Hepatocyte (in vitro differentiated cells): ENCODE results near the gene CCDC89. TPM values are rescaled to one million over a fixed set of nuclear protein-coding genes. Genes with fewer than 3 reads are reported as not detected.

Source experiments
- DNase-seq: peaks from one replicate; pipeline ENCODE4 v3.0.0-alpha.2; 2016; ENCODE audit warnings: low spot score
- H2AFZ ChIP-seq: fragments of 200-600 bp; sonication (generic); 2 replicates; pipeline ENCODE4 v1.6.0; 2016; ENCODE audit warnings: antibody characterized with exemption, mild to moderate bottlenecking
- H3K27ac ChIP-seq: fragments of 200-600 bp; sonication (generic); 2 replicates; pipeline ENCODE4 v1.5.1; 2016; ENCODE audit warnings: mild to moderate bottlenecking
- H3K27me3 ChIP-seq: fragments of 200-600 bp; sonication (generic); 2 replicates; pipeline ENCODE4 v1.6.1; 2016
- H3K36me3 ChIP-seq: fragments of 200-600 bp; sonication (generic); replicated peaks from 2 replicates; pipeline ENCODE4 v1.5.1; 2016; ENCODE audit warnings: low read depth; ENCODE audit not compliant: insufficient read depth
- H3K4me1 ChIP-seq: fragments of 200-600 bp; sonication (generic); 2 replicates; pipeline ENCODE4 v1.5.1; 2016; ENCODE audit warnings: mild to moderate bottlenecking, moderate library complexity; ENCODE audit not compliant: insufficient read depth
- H3K4me2 ChIP-seq: fragments of 200-600 bp; sonication (generic); 2 replicates; pipeline ENCODE4 v1.6.0; 2016
- H3K4me3 ChIP-seq: fragments of 200-600 bp; sonication (generic); 2 replicates; pipeline ENCODE4 v1.5.1; 2016; ENCODE audit warnings: mild to moderate bottlenecking
- H3K79me2 ChIP-seq: fragments of 200-600 bp; sonication (generic); 2 replicates; pipeline ENCODE4 v1.6.0; 2017; ENCODE audit warnings: mild to moderate bottlenecking
- H3K9me2 ChIP-seq: fragments of 200-600 bp; sonication (generic); replicated peaks from 2 replicates; pipeline ENCODE4 v1.6.0; 2017; ENCODE audit warnings: mild to moderate bottlenecking; ENCODE audit not compliant: insufficient read depth
- H3K9me3 ChIP-seq: fragments of 200-600 bp; sonication (generic); 2 replicates; pipeline ENCODE4 v1.5.1; 2016; ENCODE audit warnings: low read depth, mild to moderate bottlenecking
- H4K20me1 ChIP-seq: fragments of 200-600 bp; sonication (generic); 2 replicates; pipeline ENCODE4 v1.6.0; 2016; ENCODE audit warnings: mild to moderate bottlenecking; ENCODE audit not compliant: insufficient read depth, poor library complexity, severe bottlenecking
- EZH2 ChIP-seq: fragments of 200-600 bp; sonication (generic); IDR thresholded peaks from 2 replicates; pipeline ENCODE4 v1.6.1; 2016; ENCODE audit warnings: antibody characterized with exemption, mild to moderate bottlenecking, borderline replicate concordance
- EZH2phosphoT487 ChIP-seq: fragments of 200-600 bp; sonication (generic); IDR thresholded peaks from one replicate; pipeline ENCODE4 v1.6.1; 2018; ENCODE audit warnings: antibody characterized with exemption, mild to moderate bottlenecking, low read depth, moderate library complexity; ENCODE audit not compliant: unreplicated experiment, severe bottlenecking
- WGBS: methylation state at CpG from one replicate; pipeline ENCODE4 v1.1.6; 2016; ENCODE audit warnings: low lambda C conversion rate; ENCODE audit errors: missing lambda C conversion rate; 5-methylcytosine and 5-hydroxymethylcytosine counted together
- polyA plus RNA-seq: library from polyadenylated mRNA; unstranded; fragments of >200 nt; fragmentation: Nextera tagmentation; extraction: Ambion mirVana; gene quantifications from 2 replicates; pipeline ENCODE4 v1.2.1, GENCODE V29; 2016
- total RNA-seq: library from RNA; depleted of rRNA; stranded (reverse); fragments of >200 nt; gene quantifications from 2 replicates; pipeline ENCODE4 v1.2.3, GENCODE V29; 2014
- TF ChIP-seq, protein P1 (sequence below): fragments of 200-600 bp; sonication (generic); IDR thresholded peaks from 2 replicates; pipeline ENCODE4 v1.5.1; 2016; ENCODE audit warnings: antibody characterized with exemption, mild to moderate bottlenecking; ENCODE audit not compliant: poor library complexity

The CCDC89 gene
- total and polyA plus RNA-seq, 2 experiments from 2014 or later: 0.75 to 0.83 TPM

DNA sequence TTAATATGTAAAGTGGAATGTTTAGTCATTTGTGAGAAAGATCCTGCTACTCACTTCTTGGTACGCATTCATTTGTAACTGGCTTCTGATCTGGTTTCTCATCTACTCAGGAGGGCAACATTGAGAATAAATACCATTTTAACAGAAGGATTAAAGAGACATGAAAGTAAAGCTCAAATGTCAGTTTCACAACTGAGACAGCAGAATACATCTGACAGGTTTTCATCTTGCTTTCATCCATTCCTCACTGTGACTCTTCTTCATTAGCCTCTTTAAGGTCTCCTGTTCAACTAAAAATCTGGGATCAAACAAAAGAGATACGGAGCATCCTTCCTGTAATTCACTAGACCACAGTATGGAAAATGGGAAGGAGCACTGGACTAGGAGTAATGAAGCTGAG is 31.4 kb upstream of the CCDC89 start:
- no peak for DNase-seq
- H3K9me2 ChIP-seq: no peaks in the 10 kb centered on the region
- H2AFZ ChIP-seq: no peak overlapping the region
- H3K4me1 ChIP-seq: no peaks in the 10 kb centered on the region
- H3K36me3 ChIP-seq: no peaks in the 10 kb centered on the region
- no peak overlapping the region for H3K4me2 ChIP-seq
- no peak overlapping the region for H3K27ac ChIP-seq
- no peaks in the 10 kb centered on the region for H3K9me3 ChIP-seq
- TF ChIP-seq EZH2 (no peak), EZH2phosphoT487 (no peak)
- TF ChIP-seq, protein P1, sequence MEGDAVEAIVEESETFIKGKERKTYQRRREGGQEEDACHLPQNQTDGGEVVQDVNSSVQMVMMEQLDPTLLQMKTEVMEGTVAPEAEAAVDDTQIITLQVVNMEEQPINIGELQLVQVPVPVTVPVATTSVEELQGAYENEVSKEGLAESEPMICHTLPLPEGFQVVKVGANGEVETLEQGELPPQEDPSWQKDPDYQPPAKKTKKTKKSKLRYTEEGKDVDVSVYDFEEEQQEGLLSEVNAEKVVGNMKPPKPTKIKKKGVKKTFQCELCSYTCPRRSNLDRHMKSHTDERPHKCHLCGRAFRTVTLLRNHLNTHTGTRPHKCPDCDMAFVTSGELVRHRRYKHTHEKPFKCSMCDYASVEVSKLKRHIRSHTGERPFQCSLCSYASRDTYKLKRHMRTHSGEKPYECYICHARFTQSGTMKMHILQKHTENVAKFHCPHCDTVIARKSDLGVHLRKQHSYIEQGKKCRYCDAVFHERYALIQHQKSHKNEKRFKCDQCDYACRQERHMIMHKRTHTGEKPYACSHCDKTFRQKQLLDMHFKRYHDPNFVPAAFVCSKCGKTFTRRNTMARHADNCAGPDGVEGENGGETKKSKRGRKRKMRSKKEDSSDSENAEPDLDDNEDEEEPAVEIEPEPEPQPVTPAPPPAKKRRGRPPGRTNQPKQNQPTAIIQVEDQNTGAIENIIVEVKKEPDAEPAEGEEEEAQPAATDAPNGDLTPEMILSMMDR: no peak
- H3K27me3 ChIP-seq: no peaks in the 10 kb centered on the region
- H3K79me2 ChIP-seq: no peaks in the 10 kb centered on the region
- WGBS: 93% methylated on average over 2 of the region's 2 CpGs
- no peak overlapping the region for H3K4me3 ChIP-seq
- no peaks in the 10 kb centered on the region for H4K20me1 ChIP-seq

DNA sequence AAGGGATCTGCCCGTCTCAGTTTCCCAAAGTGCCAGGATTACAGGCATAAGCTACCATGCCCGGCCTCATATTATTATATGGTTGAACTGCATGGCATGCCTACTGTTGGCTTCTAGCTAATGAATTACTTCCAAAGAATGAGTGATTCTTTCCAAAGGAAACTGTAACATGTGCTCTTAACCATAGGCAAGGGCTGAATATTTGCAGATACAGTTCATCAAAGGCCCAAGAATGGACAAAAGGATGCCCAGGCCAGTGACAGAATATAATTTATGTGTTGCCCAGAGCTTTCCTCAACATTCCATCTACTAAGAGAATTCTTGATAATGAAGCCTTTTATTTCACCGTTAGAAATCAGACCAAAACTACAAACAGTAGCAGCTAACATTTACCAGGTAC is 27.0 kb upstream of the CCDC89 start:
- Histone ChIP-seq H3K36me3 (no peaks in the 10 kb centered on the region), H4K20me1 (no peaks in the 10 kb centered on the region), H3K4me2 (no peak overlapping the region), H2AFZ (no peak overlapping the region), H3K4me3 (no peak overlapping the region), H3K79me2 (no peaks in the 10 kb centered on the region), H3K27ac (no peak overlapping the region), H3K9me2 (no peaks in the 10 kb centered on the region), H3K4me1 (no peaks in the 10 kb centered on the region), H3K9me3 (no peaks in the 10 kb centered on the region), H3K27me3 (no peaks in the 10 kb centered on the region)
- TF ChIP-seq EZH2phosphoT487: no peak
- no peak for TF ChIP-seq EZH2
- TF ChIP-seq, protein P1: no peak
- 90% methylated on average over 3 of the region's 3 CpGs for WGBS
- DNase-seq: no peak

DNA sequence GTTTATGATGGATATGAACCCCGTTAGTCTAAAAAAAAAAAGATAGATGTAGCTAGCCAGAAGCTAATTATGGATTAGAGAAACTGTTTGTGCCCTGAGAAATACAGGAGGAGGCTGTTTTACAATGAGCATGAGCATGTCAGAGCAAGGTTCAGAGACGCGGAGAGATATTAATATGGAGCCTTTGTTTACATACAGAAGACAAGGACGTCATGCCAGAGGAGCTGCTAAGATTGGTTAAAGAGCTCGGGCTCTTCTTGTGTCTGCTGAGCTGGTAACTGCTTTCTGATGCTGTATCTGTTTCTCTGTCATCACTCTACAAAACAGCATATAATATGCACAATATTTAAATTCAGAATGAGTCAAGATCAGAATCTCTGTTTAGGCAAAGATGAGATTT is 24.9 kb upstream of the CCDC89 start:
- TF ChIP-seq EZH2phosphoT487: no peak
- TF ChIP-seq EZH2: no peak
- TF ChIP-seq, protein P1: no peak
- Histone ChIP-seq H3K4me1 (no peaks in the 10 kb centered on the region), H2AFZ (peak overlapping the region; percentile 17), H3K9me2 (no peaks in the 10 kb centered on the region), H3K4me2 (no peak overlapping the region), H3K36me3 (no peaks in the 10 kb centered on the region), H4K20me1 (no peaks in the 10 kb centered on the region), H3K79me2 (no peaks in the 10 kb centered on the region), H3K27me3 (no peaks in the 10 kb centered on the region), H3K9me3 (no peaks in the 10 kb centered on the region), H3K4me3 (no peak overlapping the region), H3K27ac (no peak overlapping the region)
- peak; percentile 11 for DNase-seq
- WGBS: 34% methylated on average over 5 of the region's 5 CpGs
